Esophagus squamous epithelium (tissue), 5 donors: Measurements from ENCODE around the gene GSK3A. TPM values are rescaled to one million over a fixed set of nuclear protein-coding genes. Genes with fewer than 3 reads are reported as not detected.
A peak's percentile ranks its signal among the peaks of the same experiment; 100 is the strongest.

Source experiments
- DNase-seq: peaks from one replicate; lab custom pipeline; 2025; lab: John Stamatoyannopoulos, UW
- H3K27ac ChIP-seq, 4 donors: fragments of 200-600 bp; sonication (generic); one replicate each; pipeline ENCODE4 v1.5.1; 2016 to 2019; ENCODE audit warnings: mild to moderate bottlenecking in 1 of 4
- H3K27me3 ChIP-seq, 4 donors: fragments of 200-600 bp; sonication (generic); 1 replicate in 3 of 4; 2 replicates in 1 of 4; pipeline versions ENCODE4 v1.5.1 to v1.6.0; 2017 to 2021; ENCODE audit warnings: antibody characterized with exemption in 1 of 4
- H3K36me3 ChIP-seq, 3 donors: fragments of 200-600 bp; sonication (generic); one replicate each; pipeline ENCODE4 v1.5.1; 2016 to 2019
- H3K4me1 ChIP-seq, 3 donors: fragments of 200-600 bp; sonication (generic); one replicate each; pipeline ENCODE4 v1.5.1; 2017 to 2019
- H3K4me3 ChIP-seq, 4 donors: fragments of 200-600 bp; sonication (generic); 1 replicate in 3 of 4; 2 replicates in 1 of 4; pipeline ENCODE4 v1.5.1; 2016 to 2019; ENCODE audit warnings: mild to moderate bottlenecking in 2 of 4, moderate library complexity in 1 of 4
- H3K9me3 ChIP-seq, 3 donors: fragments of 200-600 bp; sonication (generic); one replicate each; pipeline ENCODE4 v1.5.1; 2016 to 2019
- POLR2A ChIP-seq, 4 donors: fragments of 450-650 bp; IDR thresholded peaks; one replicate each; pipeline ENCODE4 v1.6.1; 2017; ENCODE audit warnings: antibody characterized with exemption in 4 of 4, mild to moderate bottlenecking in 4 of 4, moderate library complexity in 3 of 4
- WGBS, 2 donors: methylation state at CpG; one replicate each; pipeline ENCODE4 v1.1.5; 2018; 5-methylcytosine and 5-hydroxymethylcytosine counted together
- intact Hi-C: fragments of 100-400 bp; cut with DNase I; formaldehyde crosslinking; loops from one replicate; pipeline ENCODE4 v1.15.0; 2022
- total RNA-seq, 4 donors: library from RNA; depleted of rRNA; stranded (reverse); fragments of >200 nt; gene quantifications; one replicate each; pipeline ENCODE4 v1.1.0, GENCODE V29; 2016
- TF ChIP-seq, protein P1 (sequence below), 6 experiments: fragments of 450-650 bp in 4 of 6; fragments of 200-600 bp in 2 of 6; sonication (generic) in 2 of 6; IDR thresholded peaks; one replicate each; pipeline ENCODE4 v1.5.1; 2016 to 2019; ENCODE audit warnings: antibody characterized with exemption in 6 of 6, mild to moderate bottlenecking in 4 of 6, moderate library complexity in 4 of 6
- donor health status: DM: yes; HTN: yes; CAD: no.

Gene GSK3A
- total RNA-seq, 4 donors from 2014 or later = 15.9 to 29.6 (median 26.5) TPM

- TF ChIP-seq, protein P1, sequence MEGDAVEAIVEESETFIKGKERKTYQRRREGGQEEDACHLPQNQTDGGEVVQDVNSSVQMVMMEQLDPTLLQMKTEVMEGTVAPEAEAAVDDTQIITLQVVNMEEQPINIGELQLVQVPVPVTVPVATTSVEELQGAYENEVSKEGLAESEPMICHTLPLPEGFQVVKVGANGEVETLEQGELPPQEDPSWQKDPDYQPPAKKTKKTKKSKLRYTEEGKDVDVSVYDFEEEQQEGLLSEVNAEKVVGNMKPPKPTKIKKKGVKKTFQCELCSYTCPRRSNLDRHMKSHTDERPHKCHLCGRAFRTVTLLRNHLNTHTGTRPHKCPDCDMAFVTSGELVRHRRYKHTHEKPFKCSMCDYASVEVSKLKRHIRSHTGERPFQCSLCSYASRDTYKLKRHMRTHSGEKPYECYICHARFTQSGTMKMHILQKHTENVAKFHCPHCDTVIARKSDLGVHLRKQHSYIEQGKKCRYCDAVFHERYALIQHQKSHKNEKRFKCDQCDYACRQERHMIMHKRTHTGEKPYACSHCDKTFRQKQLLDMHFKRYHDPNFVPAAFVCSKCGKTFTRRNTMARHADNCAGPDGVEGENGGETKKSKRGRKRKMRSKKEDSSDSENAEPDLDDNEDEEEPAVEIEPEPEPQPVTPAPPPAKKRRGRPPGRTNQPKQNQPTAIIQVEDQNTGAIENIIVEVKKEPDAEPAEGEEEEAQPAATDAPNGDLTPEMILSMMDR (IDR thresholded peaks at IDR 0.05) = no peak
- no peak for TF ChIP-seq POLR2A (IDR thresholded peaks at IDR 0.05)
- intact Hi-C loops = no loop called here
- DNase-seq = no peak
- 23 to 35% methylated on average over 8 to 11 of the region's 13 CpGs for WGBS, 2 donors
- H3K4me3 ChIP-seq = peak overlapping the region in 2 of 4 donors; percentile 71 to 87
- H3K9me3 ChIP-seq = no peaks in the 10 kb centered on the region
- peaks cover 39 to 49% (median 46%) of the 10 kb centered on the region in 3 donors for H3K36me3 ChIP-seq
- peaks cover 40 to 69% (median 51%) of the 10 kb centered on the region in 3 donors for H3K4me1 ChIP-seq
- H3K27ac ChIP-seq = peak overlapping the region; percentile 84 to 98 (median 84)
- H3K27me3 ChIP-seq = no peaks in the 10 kb centered on the region
Observed at GRCh38 chr19:42286349-42287016, 44.1 kb upstream of the GSK3A start.

DNA sequence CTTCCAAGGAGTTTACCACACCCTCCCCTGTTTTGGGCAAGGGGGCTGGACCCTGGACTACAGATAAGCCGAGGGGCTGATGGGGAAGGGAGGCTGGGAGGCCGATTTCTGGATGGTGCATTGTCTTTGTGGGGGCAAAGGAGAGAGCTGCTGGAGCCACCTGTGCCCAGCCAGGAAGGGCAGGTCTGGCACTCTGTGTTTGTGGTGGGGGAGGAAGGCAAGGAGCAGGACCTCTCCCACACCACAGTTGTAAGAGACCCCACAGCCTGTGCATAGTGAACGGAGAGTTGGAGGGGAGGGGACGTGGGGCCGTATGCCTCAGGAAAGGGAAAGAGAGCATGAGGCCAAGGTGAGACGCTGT is 43.6 kb upstream of the GSK3A start:
- Histone ChIP-seq H3K9me3 (no peaks in the 10 kb centered on the region), H3K27me3 (no peaks in the 10 kb centered on the region), H3K4me3 (peak overlapping the region in 2 of 4 donors; percentile 71 to 87), H3K4me1 (peaks cover 45 to 69% (median 51%) of the 10 kb centered on the region in 3 donors), H3K36me3 (peaks cover 35 to 44% (median 42%) of the 10 kb centered on the region in 3 donors), H3K27ac (peak overlapping the region; percentile 84 to 98 (median 84))
- DNase-seq = no peak
- intact Hi-C loops = no loop called here
- TF ChIP-seq POLR2A (IDR thresholded peaks at IDR 0.05) = no peak
- TF ChIP-seq, protein P1 (IDR thresholded peaks at IDR 0.05) = no peak
- WGBS, 2 donors = 25 to 49% methylated on average over 4 to 6 of the region's 6 CpGs

DNA sequence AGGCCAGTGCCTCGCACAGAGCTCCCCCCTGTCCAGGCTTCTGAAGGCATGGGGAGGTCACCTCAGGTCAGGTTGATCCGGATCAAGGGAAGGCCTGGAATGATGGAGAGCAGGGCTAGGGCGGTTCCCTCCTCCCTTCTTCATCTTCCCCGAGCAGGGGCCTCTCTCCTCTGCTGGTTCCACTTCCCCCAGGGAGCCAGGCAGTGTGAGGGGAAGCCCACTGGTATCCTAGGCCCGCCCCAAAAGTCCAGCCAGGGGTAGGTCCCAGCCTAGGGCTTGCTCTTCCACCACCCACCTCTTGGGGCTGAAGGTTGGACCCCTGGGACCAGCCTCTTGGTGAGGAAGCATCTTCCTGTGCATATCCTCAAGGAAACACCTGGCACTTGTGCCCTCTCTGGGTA is 43.1 kb upstream of the GSK3A start:
- TF ChIP-seq, protein P1 (IDR thresholded peaks at IDR 0.05) = no peak
- TF ChIP-seq POLR2A (IDR thresholded peaks at IDR 0.05) = no peak
- Histone ChIP-seq H3K9me3 (no peaks in the 10 kb centered on the region), H3K4me1 (peaks cover 47 to 69% (median 55%) of the 10 kb centered on the region in 3 donors), H3K27me3 (no peaks in the 10 kb centered on the region), H3K36me3 (peaks cover 31 to 40% (median 37%) of the 10 kb centered on the region in 3 donors), H3K27ac (peak overlapping the region; percentile 84 to 98 (median 84)), H3K4me3 (peak overlapping the region in 2 of 4 donors; percentile 71 to 87)
- intact Hi-C loops = no loop called here
- WGBS, 2 donors = 10 to 33% methylated on average over 3 to 5 of the region's 5 CpGs
- no peak for DNase-seq

GRCh38 chr19:42284591-42285341 is 42.4 kb upstream of the GSK3A start:
- Histone ChIP-seq H3K4me1 (peaks cover 47 to 73% (median 57%) of the 10 kb centered on the region in 3 donors), H3K4me3 (peak overlapping the region; percentile 31 to 87 (median 64)), H3K36me3 (peaks cover 24 to 32% (median 30%) of the 10 kb centered on the region in 3 donors), H3K9me3 (no peaks in the 10 kb centered on the region), H3K27me3 (no peaks in the 10 kb centered on the region), H3K27ac (peak overlapping the region; percentile 84 to 99 (median 92))
- no peak for DNase-seq
- no peak for TF ChIP-seq POLR2A (IDR thresholded peaks at IDR 0.05)
- TF ChIP-seq, protein P1 (IDR thresholded peaks at IDR 0.05) = no peak
- intact Hi-C loops = no loop called here
- 6 to 7% methylated on average over 12 to 20 of the region's 41 CpGs for WGBS, 2 donors

GRCh38 chr19:42284066-42284501 is 41.7 kb upstream of the GSK3A start:
- Histone ChIP-seq H3K36me3 (peaks cover 17 to 25% (median 23%) of the 10 kb centered on the region in 3 donors), H3K4me1 (peaks cover 54 to 80% (median 60%) of the 10 kb centered on the region in 3 donors), H3K27me3 (no peaks in the 10 kb centered on the region), H3K9me3 (no peaks in the 10 kb centered on the region), H3K27ac (peak overlapping the region; percentile 80 to 99 (median 91)), H3K4me3 (peak overlapping the region; percentile 41 to 87 (median 64))
- DNase-seq = no peak
- no CpG with 5 or more reads among the region's 76 CpGs for WGBS, 2 donors
- intact Hi-C loops = no loop called here
- TF ChIP-seq, protein P1 (IDR thresholded peaks at IDR 0.05) = no peak
- peak in 2 of 4 donors; percentile 28 to 54 for TF ChIP-seq POLR2A (IDR thresholded peaks at IDR 0.05)
